ENCODE data around the gene ZNF569.
"Not testable (repeated sequence)": the region's sequence is repeated elsewhere in the genome, so short reads cannot be mapped to it uniquely, and the experiment has no call there.

Gene ZNF569

DNA sequence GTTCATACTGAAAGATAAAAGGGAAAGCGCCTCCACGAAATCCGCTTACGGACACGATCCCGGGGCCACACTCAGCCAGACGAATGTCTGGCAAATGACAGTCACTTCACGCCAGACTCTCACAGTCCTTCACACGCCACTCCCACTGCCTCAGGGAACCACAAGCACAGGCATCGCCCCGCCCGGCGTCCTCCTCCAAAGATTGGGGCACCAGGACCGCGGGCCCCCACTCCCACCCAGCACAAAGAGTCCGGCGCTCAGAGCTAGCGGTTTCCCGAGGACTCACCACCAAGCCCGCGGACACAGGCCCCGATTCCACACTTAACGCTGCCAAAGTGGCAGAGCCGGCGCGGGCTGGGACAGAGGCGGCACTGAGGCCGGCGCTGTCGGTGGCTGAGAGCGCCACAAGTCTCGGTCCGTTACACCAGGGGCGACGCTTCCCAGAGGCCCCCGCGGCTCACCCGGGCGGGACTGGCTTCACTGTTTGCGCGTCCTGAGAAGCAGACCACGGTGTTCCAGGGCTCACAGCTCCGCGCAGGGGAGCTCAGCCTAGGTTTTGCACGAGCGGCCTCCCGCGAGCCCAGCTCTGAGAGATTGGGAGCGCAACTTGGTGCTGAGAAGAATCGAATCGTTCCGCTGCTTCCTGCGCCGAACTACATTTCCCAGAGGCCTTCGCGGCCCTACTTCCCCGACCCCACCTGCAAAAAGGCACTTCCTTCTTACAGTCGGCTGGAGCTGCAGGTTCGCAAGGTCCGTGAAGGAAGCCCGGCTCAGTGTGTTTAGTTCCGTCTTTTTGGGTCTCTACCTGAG lies at the start of gene ZNF569:
ZNF569 (minus strand) TSS at position 647 of the 810 bp plus-strand sequence. CDS start 22,523 bp downstream, outside the sequence.
- DNase-seq = peak; percentile 87

DNA sequence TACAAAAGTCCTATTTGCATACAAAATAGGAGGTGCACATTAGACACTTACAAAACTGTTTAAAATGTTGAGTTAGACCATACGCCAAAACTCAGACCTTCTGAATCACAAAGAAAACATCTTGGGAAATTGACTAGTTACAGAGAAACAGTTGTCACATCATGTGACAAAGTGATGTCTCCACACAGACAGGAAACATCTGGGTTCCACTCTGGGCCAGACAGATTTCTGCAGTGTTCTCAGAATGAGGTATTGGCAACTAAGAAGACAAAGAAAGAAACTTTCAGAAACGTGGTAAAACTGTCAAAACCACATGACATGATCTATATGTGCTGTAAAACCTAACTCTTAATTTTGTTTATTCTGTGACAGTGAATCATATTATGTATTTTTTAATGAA lies 46.2 kb upstream of the ZNF569 start:
- no peak for DNase-seq

GRCh38 chr19:37511821-37512220 lies 44.6 kb upstream of the ZNF569 start:
- DNase-seq = no peak

- no peak for DNase-seq
Measured at GRCh38 chr19:37511186-37511585, 43.9 kb upstream of the ZNF569 start.

GRCh38 chr19:37507167-37507464 lies 39.9 kb upstream of the ZNF569 start:
- no peak for DNase-seq

- DNase-seq = peak; percentile 79
Measured at GRCh38 chr19:37506387-37507166, 39.3 kb upstream of the ZNF569 start, which contains the start of gene ZNF793. TSS of gene ZNF793 (plus strand) at chr19:37506939. CDS start at chr19:37523440, 16,501 bp downstream.

- no peak for DNase-seq
Measured at GRCh38 chr19:37505958-37506386, 38.7 kb upstream of the ZNF569 start.

DNA sequence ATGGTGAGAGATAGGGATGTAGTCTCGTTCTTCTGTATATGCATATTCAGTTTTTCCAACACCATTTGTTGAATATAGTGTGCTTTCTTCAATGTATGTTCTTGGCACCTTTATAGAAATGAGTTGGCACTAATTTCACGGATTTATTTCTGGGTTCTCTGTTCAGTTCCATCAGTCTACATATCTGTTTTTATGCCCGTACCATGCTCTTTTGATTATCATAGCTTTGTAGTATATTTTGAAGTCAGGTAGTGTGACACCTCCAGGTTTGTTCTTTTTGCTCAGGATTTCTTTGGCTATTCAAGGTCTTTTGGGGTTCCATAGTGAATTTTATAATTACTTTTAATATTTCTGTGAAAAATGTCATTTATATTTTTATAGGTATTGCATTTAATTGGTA lies 25.0 kb upstream of the ZNF569 start:
- DNase-seq = no peak

DNA sequence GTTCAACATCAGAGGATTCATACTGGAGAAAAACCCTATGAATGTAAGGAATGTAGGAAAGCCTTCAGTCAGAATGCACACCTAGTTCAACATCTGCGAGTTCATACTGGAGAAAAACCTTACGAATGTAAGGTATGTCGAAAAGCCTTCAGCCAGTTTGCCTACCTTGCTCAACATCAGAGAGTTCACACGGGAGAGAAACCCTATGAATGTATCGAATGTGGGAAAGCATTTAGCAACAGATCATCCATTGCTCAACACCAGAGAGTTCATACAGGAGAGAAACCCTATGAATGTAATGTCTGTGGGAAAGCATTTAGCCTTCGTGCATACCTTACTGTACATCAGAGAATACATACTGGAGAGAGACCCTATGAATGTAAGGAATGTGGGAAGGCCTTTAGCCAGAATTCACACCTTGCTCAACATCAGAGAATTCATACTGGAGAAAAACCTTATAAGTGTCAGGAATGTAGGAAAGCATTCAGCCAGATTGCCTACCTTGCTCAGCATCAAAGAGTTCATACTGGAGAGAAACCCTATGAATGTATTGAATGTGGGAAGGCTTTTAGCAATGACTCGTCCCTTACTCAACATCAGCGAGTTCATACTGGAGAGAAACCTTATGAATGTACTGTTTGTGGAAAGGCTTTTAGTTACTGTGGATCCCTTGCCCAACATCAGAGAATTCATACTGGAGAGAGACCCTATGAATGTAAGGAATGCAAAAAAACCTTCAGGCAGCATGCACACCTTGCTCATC lies 17.3 kb upstream of the ZNF569 start:
- peak; percentile 8 for DNase-seq

- DNase-seq = no peak
Measured at GRCh38 chr19:37472165-37472564, 4.9 kb upstream of the ZNF569 start.

GRCh38 chr19:37470216-37470615 lies 3.0 kb upstream of the ZNF569 start:
- no peak for DNase-seq

DNA sequence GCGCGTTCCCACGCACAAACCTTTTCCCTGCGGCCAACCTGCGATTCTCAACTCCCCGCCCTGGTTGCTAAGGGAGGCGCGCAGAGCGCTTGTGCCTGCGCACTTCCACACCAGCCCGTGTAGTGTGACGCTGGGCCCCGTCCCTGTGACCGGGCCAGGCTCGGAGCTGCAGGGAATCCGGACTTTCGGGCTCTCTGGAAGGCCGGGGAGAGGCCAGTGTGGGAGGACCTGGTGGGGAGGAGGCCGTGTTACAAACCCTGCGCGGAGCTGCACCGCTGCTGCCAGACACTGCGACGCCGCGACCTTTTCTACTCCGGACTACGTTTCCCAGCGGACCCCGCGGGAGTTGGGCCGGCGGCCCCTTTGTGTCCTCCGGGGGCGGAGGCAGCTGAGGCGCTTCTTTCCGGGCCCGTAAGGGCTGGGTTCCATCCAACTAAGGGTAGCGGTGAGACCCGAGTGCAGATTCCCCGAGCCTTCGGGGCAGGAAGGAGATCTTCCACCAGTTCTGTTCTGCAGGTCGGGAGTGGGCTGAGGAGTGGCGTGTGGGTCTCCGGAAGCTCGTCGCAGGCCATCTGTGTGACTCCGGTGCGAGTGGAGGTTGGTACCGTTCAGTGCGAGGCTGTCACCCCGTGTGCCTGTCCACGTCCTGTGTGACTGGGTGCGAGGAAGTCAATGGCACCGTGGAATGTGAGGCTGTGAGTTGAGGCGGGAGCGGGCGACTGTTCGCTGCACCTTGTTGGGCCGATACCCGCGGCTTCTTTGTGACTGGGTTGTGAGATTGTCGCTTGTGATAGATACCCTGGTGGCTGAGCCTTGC lies 1.9 kb upstream of the ZNF569 start, which contains the start of gene ZNF570:
ZNF570 (plus strand) TSS at position 396 of the 817 bp plus-strand sequence. CDS start 999 bp downstream, outside the sequence.
- peak; percentile 89 for DNase-seq

- DNase-seq = no peak
Measured at GRCh38 chr19:37467608-37468090, 405 bp upstream of the ZNF569 start.

GRCh38 chr19:37466277-37466797 lies 907 bp downstream of the ZNF569 start:
- peak; percentile 37 for DNase-seq

DNA sequence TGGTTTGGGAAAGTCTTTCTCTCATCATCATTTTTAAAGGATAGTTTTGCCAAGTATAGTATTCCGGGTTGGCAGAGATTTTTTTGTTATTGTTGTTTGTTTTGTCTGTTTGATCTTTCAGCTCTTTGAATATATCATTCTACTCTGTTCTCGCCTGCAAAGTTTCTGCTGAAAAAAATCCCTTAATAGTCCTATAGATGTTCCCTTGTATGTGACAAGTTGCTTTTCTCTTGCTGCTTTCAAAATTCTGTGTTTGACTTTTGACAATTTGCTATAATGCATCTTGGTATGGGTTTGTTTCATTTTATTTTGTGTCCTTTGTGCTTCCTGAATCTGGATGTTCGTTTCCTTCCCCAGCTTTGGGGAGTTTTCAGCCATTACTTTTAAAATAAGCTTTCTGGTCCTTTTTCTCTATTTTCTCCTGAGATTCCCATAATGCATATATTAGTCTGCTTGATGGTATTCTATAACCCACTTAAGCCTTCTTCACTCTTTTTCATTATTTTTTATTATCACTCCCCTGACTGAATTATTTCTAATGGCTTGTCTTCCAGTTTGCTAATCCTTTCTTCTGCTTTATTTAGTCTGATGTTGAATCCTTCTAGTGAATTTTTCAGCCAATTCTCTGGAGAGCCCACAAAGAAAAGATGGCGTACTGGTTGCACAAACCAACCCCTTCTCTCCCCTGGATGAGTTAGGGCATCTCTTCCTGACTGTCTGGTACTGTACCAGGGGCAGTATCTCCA lies 14.6 kb downstream of the ZNF569 start:
- DNase-seq = no peak

GRCh38 chr19:37413313-37414084 lies 53.7 kb downstream of the ZNF569 start:
- no peak for DNase-seq

- DNase-seq = no peak
Measured at GRCh38 chr19:37412700-37413099, 54.5 kb downstream of the ZNF569 start.

- not testable (repeated sequence) for DNase-seq
Measured at GRCh38 chr19:37406140-37406846, 61.0 kb downstream of the ZNF569 start.

DNA sequence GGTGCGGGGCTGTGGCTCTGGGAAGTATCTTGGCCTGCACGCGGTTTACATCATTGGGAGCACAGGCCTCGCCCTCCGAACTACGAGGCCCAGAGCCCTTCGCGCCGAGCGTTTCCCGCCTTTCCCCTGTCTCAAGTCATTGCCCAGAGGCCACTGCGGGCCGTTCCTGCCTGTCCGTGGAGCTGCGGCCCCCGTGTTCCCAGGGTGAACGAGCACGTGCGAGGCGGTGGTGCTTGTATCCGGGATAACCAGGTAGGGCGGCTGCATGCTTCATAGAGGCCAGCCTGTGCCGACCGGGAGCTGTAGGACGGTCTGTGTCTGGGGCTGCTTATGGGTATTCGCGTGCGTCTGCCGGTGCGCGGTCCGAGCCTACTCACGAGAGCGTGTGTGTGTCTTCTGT lies 63.8 kb downstream of the ZNF569 start:
- no peak for DNase-seq

- DNase-seq = no peak
Measured at GRCh38 chr19:37401078-37401477, 66.2 kb downstream of the ZNF569 start.

Measured in T1000 (cell line).